Measurements from ENCODE around the gene UBAC2. TPM values are rescaled to one million over a fixed set of nuclear protein-coding genes. Genes with fewer than 3 reads are reported as not detected.

Gene UBAC2
- total RNA-seq, 1 experiment from 2014 or later = 134 TPM

- H3K4me3 ChIP-seq = no peak overlapping the region
Observed at GRCh38 chr13:99393791-99394735, 193.4 kb downstream of the UBAC2 start.

DNA sequence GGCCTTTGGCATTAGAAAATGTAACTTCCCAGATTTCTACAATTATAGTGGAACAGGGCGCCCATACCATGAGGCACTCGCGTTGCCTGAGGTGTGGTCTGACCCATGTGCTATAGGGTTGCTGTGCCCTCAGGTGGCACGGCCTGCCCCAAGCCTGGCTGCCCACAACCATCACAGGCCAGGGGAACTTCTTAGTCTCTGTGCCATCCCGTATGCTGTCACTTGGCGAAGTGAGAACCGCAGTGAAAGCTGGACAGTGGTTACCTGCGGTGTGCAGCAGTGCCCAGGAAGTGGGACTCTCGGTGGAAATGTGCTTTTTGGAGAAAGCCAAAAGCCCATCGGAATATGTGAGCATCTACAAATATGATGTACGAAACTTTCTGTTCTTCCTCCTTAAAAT, 194.8 kb downstream of the UBAC2 start:
- Histone ChIP-seq H3K4me3 (no peak overlapping the region), H3K27ac (no peak overlapping the region), H3K4me1 (replicated peaks) (no peaks in the 10 kb centered on the region), H3K36me3 (no peaks in the 10 kb centered on the region), H3K27me3 (replicated peaks) (no peaks in the 10 kb centered on the region), H3K9me3 (replicated peaks) (no peaks in the 10 kb centered on the region)
- no peak for DNase-seq (ENCODE audit: low read depth in 1 of 2, low spot score in 2 of 2)

More at GRCh38 chr13:99393791-99394735, 193.4 kb downstream of the UBAC2 start:
- H3K27me3 ChIP-seq (replicated peaks) = no peaks in the 10 kb centered on the region
- no peak overlapping the region for H3K27ac ChIP-seq
- H3K4me1 ChIP-seq (replicated peaks) = no peaks in the 10 kb centered on the region
- no peaks in the 10 kb centered on the region for H3K36me3 ChIP-seq
- peak in 1 of 2 experiments; percentile 59 for DNase-seq (ENCODE audit: low read depth in 1 of 2, low spot score in 2 of 2)
- no peaks in the 10 kb centered on the region for H3K9me3 ChIP-seq (replicated peaks)

GRCh38 chr13:99396446-99396845, 195.8 kb downstream of the UBAC2 start:
- Histone ChIP-seq H3K27ac (no peak overlapping the region), H3K36me3 (no peaks in the 10 kb centered on the region), H3K27me3 (replicated peaks) (no peaks in the 10 kb centered on the region), H3K4me1 (replicated peaks) (no peaks in the 10 kb centered on the region), H3K9me3 (replicated peaks) (no peaks in the 10 kb centered on the region), H3K4me3 (no peak overlapping the region)
- DNase-seq (ENCODE audit: low read depth in 1 of 2, low spot score in 2 of 2) = no peak

- Histone ChIP-seq H3K4me1 (replicated peaks) (no peaks in the 10 kb centered on the region), H3K4me3 (no peak overlapping the region)
Observed at GRCh38 chr13:99398071-99398470, 197.4 kb downstream of the UBAC2 start.

DNA sequence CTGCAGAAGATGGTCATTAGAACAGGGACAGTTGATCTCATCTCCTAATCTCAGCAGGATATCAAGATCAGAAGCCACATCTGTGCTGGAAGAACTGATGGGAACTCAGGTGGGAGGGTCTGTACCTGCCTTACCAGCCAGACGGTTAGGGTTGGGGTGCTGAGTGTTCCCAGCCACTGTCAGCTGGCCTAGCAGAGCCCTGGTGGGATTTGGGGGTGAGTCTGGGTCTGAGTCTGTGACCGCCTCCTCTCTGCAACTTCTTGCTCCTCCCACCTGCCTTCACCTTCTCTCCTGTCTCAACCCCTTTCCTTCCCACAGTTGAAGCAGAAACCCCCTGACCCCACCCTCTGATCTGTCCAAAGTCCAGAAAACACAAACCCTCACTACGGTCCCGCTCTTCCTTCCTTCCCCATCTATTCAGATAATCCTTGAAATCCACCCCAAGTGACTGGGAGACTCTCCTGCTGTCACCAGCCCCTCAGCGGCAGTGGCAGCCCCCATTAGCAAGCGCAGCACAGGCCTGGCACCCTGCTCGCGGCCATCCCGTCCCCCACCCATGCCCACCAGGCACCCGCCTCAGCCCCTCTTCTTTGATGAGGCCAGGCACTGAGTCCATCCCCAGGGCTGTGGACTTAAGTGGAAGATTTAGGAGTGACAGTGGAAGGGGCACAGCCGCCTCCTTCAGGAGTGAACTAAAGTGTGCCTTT, 198.4 kb downstream of the UBAC2 start:
- Histone ChIP-seq H3K4me1 (replicated peaks) (no peaks in the 10 kb centered on the region), H3K27ac (no peak overlapping the region), H3K4me3 (no peak overlapping the region), H3K36me3 (no peaks in the 10 kb centered on the region), H3K9me3 (replicated peaks) (no peaks in the 10 kb centered on the region), H3K27me3 (replicated peaks) (peaks cover 5% of the 10 kb centered on the region)
- DNase-seq (ENCODE audit: low read depth in 1 of 2, low spot score in 2 of 2) = no peak

More at GRCh38 chr13:99398071-99398470, 197.4 kb downstream of the UBAC2 start:
- Histone ChIP-seq H3K9me3 (replicated peaks) (no peaks in the 10 kb centered on the region), H3K27me3 (replicated peaks) (peaks cover 5% of the 10 kb centered on the region), H3K36me3 (no peaks in the 10 kb centered on the region), H3K27ac (no peak overlapping the region)
- no peak for DNase-seq (ENCODE audit: low read depth in 1 of 2, low spot score in 2 of 2)

- H3K27ac ChIP-seq = no peak overlapping the region
- H3K27me3 ChIP-seq (replicated peaks) = peaks cover 5% of the 10 kb centered on the region
- no peaks in the 10 kb centered on the region for H3K4me1 ChIP-seq (replicated peaks)
- no peak overlapping the region for H3K4me3 ChIP-seq
- H3K36me3 ChIP-seq = no peaks in the 10 kb centered on the region
- no peak for DNase-seq (ENCODE audit: low read depth in 1 of 2, low spot score in 2 of 2)
- 0 out of 2 replicates have a peak, but pooled peaks cover 3% of the 10 kb centered on the region for H3K9me3 ChIP-seq (replicated peaks)
Observed at GRCh38 chr13:99399623-99399974, 198.9 kb downstream of the UBAC2 start.

GRCh38 chr13:99403458-99403971, 202.9 kb downstream of the UBAC2 start:
- no peak overlapping the region for H3K27ac ChIP-seq
- DNase-seq (ENCODE audit: low read depth in 1 of 2, low spot score in 2 of 2) = no peak
- peaks cover 10% of the 10 kb centered on the region; the same call in 1 of the 2 replicates for H3K9me3 ChIP-seq (replicated peaks)
- no peak overlapping the region for H3K4me3 ChIP-seq
- no peaks in the 10 kb centered on the region for H3K36me3 ChIP-seq
- H3K27me3 ChIP-seq (replicated peaks) = peaks cover 11% of the 10 kb centered on the region
- no peaks in the 10 kb centered on the region for H3K4me1 ChIP-seq (replicated peaks)

DNA sequence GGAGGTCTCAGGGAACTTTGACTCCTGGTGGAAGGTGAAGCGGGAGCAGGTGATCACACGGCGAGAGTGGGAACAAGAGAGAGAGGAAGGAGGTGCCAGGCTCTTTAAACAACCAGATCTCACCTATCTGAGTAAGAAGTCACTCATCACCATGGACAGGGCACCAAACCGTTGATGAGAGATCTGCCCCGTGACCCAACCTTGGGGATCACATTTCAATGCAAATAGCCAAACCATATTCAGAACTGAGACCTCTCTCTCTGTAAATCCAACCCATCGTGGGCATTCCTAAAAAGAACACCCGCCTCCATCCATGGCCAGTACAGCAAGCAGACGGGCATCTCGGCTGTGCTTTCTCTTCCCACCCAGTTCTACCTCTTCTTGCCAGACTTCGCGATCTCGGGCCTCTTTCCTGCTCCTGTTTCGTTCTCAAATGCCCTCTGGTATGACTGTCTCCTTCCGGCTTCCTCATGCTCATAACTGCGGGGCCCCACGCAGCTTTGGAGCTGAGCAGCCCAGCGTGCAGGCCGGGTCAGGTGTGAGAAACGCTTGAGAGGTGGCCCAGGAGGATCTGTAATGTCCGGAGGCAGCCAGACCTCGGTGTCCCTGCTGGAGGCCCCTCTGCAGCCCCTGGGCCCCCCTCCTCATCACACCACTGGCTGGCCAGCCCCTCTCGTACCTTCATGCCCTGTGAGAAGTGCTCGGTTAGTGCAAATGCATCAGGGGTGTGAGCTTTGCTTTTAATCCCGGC, 203.5 kb downstream of the UBAC2 start:
- H3K36me3 ChIP-seq = no peaks in the 10 kb centered on the region
- no peak overlapping the region for H3K27ac ChIP-seq
- no peak for DNase-seq (ENCODE audit: low read depth in 1 of 2, low spot score in 2 of 2)
- no peak overlapping the region for H3K4me3 ChIP-seq
- peaks cover 12% of the 10 kb centered on the region; the same call in 1 of the 2 replicates for H3K9me3 ChIP-seq (replicated peaks)
- H3K27me3 ChIP-seq (replicated peaks) = peaks cover 11% of the 10 kb centered on the region
- no peaks in the 10 kb centered on the region for H3K4me1 ChIP-seq (replicated peaks)

DNA sequence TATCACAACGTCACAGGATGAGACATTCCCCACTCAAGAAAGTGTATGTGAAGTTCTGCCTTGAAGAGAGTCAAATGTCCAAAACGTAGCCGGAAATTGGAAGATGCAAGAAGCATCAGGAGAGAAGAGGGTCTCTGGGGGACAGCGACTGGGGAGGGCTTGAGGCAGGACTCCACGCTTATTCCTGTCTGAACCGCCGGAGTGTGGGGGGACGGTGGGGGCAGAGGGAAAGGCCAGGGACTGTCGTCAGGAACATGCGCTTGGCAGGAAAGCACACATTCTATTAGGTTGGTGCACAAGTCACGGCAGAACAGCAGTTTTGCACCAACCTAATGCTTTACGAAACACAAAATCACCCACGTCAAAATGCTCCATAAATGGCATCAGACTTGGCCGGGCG, 205.3 kb downstream of the UBAC2 start:
- Histone ChIP-seq H3K27ac (no peak overlapping the region), H3K36me3 (no peaks in the 10 kb centered on the region), H3K9me3 (replicated peaks) (peaks cover 12% of the 10 kb centered on the region), H3K4me1 (replicated peaks) (no peaks in the 10 kb centered on the region), H3K27me3 (replicated peaks) (peaks cover 11% of the 10 kb centered on the region), H3K4me3 (no peak overlapping the region)
- no peak for DNase-seq (ENCODE audit: low read depth in 1 of 2, low spot score in 2 of 2)

DNA sequence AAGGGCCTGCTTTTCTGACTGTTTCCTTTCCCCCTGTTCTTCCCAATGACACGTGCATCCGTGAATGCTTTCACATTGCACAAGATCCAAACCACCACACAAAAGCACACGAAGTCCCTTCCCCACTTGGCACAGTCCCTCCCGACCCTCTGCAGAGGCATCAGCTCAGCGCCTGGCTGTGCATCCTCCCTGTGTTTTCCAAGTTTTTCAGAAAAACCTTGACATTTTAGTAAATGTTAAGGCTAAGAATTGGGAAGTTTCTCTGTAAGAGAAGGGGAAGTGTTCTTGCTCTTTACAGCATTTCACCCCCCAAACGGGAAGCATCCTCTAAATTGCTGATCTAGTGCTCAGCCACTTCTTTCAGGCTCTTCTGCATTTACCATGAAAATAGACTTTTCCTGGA, 206.1 kb downstream of the UBAC2 start:
- no peak overlapping the region for H3K4me3 ChIP-seq
- peaks cover 15% of the 10 kb centered on the region for H3K9me3 ChIP-seq (replicated peaks)
- no peaks in the 10 kb centered on the region; the same call in 1 of the 2 replicates for H3K36me3 ChIP-seq
- H3K27ac ChIP-seq = no peak overlapping the region
- no peak for DNase-seq (ENCODE audit: low read depth in 1 of 2, low spot score in 2 of 2)
- no peaks in the 10 kb centered on the region for H3K4me1 ChIP-seq (replicated peaks)
- H3K27me3 ChIP-seq (replicated peaks) = peaks cover 14% of the 10 kb centered on the region

DNA sequence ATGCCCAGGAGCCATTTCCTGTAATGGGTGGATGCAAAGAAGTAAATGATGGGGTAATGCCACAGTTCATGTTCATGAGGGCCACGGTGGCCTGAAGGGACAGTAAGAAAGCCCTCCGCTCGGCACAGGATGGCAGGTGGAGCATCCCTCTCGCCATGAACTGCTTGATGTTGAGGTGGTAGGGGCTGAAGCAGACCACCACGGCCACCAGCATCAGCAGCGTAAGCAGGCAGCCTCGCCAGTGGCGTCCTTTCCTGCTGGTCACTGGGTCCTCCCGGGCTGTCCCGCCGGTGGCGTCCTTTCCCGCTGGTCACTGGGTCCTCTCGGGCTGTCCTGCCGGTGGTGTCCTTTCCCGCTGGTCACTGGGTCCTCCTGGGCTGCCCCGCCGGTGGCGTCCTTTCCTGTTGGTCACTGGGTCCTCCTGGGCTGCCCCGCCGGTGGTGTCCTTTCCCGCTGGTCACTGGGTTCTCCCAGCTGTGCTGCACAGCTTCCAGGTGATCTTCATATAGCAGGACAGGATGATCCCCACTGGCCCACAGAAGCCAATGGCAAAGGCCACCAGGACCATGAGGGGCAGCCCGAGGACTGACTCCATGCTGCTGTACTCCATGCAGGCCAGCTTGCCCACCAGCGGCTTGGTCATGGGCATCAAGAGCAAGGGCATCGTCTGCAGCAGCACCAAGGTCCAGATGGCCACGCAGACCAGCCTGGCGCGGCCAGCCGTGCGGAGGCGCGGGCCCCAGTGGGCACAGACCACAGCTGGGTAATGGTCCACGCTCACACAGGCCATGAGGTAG, 207.4 kb downstream of the UBAC2 start:
- Histone ChIP-seq H3K27ac (no peak overlapping the region), H3K36me3 (no peaks in the 10 kb centered on the region; the same call in 1 of the 2 replicates), H3K9me3 (replicated peaks) (peaks cover 18% of the 10 kb centered on the region), H3K4me1 (replicated peaks) (no peaks in the 10 kb centered on the region), H3K27me3 (replicated peaks) (peaks cover 15% of the 10 kb centered on the region), H3K4me3 (no peak overlapping the region)
- DNase-seq (ENCODE audit: low read depth in 1 of 2, low spot score in 2 of 2) = no peak

DNA sequence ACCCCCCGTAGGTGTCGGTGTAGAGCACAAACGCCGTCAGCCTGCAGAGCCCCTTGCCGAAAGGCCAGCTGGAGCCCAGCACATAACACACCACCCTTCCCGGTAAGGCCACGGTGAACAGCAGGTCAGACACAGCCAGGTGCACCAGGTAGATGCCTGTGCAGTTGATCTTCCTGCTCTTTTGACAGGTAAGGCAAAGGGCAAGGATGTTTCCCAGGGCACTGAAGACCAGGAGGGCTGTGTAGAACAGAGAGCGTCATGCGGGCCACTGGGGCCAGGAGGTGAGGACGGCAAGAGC, 208.0 kb downstream of the UBAC2 start:
- Histone ChIP-seq H3K9me3 (replicated peaks) (peaks cover 18% of the 10 kb centered on the region), H3K4me3 (no peak overlapping the region), H3K27me3 (replicated peaks) (peaks cover 18% of the 10 kb centered on the region), H3K4me1 (replicated peaks) (no peaks in the 10 kb centered on the region), H3K36me3 (no peaks in the 10 kb centered on the region; the same call in 1 of the 2 replicates), H3K27ac (no peak overlapping the region)
- DNase-seq (ENCODE audit: low read depth in 1 of 2, low spot score in 2 of 2) = no peak
